ELF-1 (cell line): ENCODE results near the gene PGBD5.

Experiments
- DNase-seq: peaks from one replicate; pipeline ENCODE4 v3.0.0-alpha.2; 2016; ENCODE audit warnings: low read depth, low spot score

PGBD5 gene

GRCh38 chr1:230326971-230327891 lies 98.9 kb downstream of the PGBD5 start:
- DNase-seq: peak; percentile 19

DNA sequence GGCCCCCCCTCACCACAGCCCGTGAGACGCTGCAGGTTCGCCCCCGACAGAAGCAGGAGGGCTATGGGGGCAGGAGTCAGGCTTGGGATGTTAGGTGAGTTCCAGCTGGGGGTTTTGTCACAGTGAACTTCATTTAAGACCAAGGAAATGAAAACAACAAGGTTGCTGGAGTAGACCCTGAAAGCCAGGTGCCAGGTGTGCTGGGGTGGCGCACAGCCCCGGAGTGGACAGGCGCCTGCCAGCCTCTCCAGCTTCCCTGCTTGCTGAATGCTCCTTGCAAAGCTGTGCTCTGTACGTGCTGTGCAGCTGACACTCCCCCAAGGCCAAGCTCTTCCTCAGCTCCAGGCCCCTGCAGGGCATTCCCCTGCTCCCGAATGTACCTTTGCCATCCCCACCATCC lies 102.4 kb downstream of the PGBD5 start:
- DNase-seq: no peak

DNA sequence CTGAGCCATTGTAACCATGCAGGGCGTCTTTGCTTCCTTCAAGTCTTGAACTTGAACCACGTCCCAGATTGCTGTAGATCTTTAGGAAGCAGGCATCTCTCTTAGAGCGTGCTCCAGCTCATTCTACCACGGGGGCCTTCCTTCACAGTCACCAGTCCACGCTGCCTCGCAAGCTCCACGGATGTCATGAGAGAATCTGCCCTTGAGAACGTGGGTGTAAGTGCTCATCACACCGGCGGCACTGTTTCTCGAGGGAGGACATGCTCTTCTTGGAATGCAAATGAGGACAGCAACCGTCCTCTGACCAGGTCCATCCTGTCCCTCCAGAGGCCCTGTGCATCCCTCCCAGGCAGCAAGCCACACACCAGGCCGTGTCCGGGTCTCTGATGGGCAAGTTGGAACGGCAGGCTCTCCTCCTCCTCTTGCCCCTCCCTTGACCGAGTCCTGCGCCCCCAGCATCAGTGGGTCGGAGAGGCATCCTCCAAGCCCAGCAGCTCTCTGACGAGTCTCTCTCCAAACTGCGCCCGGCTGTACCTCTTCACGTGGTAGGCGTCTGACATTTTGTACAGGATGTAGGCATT lies 103.1 kb downstream of the PGBD5 start:
- no peak for DNase-seq

GRCh38 chr1:230322421-230322756 lies 103.7 kb downstream of the PGBD5 start:
- DNase-seq: no peak

DNA sequence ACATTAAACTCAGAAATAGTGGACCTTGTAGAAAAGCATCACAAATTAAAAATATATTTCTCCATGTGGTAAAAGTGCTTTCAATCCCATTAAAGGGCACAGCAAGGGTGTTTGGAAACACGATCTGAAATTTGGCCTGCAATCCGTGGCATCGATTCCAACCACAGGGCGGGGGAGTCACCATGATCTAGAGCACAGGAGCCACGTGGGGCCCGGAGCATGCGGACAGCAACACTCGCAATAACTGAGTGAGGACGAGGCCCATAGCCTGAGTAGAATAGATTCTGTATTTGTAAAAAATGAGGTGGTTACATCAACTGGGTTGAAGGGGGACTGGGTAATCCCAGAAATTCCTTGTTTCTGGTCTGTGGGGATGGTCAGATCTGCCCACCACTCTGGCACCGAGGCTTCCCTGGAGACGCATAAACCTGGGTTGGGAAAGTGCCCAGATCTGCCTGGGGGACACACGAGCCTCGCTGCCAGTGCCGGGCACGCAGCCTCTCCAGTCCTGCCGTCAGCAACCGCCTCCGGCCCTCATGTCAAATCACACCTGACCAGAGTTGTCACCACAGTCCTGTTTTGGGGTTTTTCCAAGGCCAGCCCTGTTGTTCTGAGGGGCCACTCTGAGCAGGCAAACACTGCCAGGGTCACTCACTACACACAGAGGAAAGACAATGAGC lies 104.3 kb downstream of the PGBD5 start:
- DNase-seq: no peak

- no peak for DNase-seq
Observed at GRCh38 chr1:230321341-230321740, 104.8 kb downstream of the PGBD5 start.

- no peak for DNase-seq
Observed at GRCh38 chr1:230320804-230321203, 105.3 kb downstream of the PGBD5 start.

GRCh38 chr1:230319014-230319747 lies 107.0 kb downstream of the PGBD5 start:
- DNase-seq: no peak

DNA sequence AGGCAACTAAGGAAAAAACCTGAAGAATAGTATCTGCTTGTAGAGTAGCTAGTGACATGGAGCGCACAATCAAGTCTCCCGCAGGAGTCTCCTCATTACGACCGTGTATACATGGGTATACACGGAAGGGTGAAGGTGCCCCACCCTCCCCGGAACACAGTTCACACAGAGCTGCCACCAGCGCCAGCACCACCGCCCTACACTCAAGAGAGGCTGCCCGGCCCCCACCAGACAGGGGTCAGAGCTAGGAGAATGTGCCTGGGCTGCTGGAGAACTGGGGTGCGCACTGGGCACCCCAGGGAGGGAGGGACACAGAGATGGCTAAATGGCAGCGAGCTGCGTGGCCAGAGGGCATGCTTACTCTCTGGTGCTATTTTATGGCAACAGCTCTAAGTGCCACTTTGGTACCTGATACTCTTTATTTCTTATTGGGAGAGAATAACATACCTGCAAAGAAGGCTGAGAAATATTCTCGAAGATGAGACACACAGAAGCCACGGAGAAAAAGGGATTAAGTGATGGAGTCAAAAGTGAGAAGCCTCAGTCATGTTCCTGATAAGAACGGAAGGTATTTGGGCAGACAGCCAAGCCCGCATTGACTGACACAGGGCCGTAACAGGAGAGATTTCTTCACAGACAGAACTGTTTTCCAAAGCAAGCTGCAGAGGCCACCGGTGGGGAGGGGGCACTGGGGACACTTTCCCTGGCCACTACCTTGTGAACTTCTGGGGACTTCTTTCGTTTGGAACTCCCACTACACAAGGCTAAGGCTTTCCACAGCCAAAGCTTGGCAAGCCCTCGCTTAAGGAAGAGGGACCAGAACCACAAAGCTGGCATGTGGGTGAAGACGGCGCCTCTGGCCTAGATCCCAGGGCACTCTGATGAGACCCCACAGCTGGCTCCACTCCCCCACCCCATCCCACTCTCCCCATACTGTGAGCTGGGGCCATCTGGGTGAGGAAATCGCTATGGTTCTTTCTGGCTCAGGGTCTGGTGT lies 108.0 kb downstream of the PGBD5 start:
- DNase-seq: no peak

DNA sequence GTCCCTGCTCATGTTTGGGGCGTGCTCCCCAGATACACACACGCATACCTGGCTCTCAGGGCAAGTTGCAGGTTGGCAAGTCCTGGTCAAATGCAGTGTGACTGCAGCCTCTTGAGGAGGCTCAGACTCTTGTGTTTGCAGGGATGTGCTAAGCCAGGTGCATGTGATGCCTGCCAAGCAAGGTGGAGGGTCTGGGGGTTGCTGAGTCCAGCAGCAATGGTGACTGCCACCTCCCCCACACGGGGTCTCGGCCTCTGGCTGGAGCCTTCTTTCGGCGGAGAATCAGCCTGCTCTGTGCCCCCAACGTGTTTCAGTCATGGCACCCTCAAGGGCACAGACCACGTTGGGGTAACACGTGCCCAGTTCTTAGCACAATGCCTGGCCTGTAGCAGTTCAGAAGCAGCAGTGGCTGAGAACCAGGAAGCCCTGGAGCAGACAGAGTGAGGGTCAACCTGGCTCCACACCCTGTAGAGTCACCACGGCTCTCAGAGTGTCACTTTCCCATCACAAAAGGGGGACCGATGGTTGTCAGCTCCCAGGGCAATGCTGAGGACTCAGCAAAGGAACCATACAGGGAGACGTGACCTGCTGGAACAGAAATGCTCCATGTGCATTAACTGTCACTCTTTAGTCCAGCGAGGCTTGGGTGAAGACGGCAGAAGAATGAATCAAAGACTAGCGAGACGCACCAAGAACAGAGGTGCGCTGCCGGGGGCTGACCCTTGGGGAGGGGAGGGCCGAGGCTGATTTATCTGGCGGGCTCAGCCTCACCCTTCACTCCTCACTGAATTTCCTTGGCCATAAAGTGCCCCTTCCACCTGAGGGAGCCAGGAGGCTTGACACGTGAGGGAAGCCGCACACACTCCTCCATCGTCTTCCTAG lies 109.0 kb downstream of the PGBD5 start:
- no peak for DNase-seq

DNA sequence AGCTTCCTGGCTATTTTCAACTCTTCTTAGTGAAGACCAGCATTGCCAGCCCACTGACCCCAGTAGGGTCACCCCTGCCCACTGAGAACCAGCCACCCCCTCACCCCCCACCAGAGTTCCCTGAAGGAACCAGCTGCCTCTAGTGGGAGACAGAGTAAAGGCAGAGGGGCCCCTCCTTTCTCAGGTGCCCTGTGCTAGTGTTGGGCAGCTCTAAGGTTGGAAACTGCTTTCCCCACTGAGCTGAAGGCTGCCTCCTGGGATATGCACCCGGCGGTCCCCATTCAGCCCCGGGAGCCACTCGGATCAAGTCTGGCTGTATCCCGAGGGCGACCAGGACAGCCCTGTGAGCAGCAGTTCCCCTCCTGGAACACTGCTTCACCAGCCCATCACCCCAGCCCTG lies 111.0 kb downstream of the PGBD5 start:
- DNase-seq: no peak

DNA sequence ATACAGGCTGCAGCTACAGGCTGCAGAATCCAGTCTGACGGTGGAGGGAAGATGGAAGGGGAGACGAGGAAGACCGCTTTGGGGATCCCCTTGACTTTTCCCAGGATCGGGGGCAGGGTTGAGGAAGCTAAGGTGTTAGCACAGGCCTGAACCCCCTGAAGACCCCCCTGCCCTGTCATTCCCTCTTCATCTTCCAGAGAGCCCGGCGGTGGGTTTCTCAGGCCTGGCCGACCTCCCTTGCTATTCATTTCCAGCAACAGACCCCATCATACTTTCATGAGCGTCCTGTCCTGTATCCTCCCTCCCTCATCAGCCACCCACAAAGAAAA lies 112.0 kb downstream of the PGBD5 start:
- no peak for DNase-seq

- no peak for DNase-seq
Observed at GRCh38 chr1:230313453-230314141, 112.5 kb downstream of the PGBD5 start.

DNA sequence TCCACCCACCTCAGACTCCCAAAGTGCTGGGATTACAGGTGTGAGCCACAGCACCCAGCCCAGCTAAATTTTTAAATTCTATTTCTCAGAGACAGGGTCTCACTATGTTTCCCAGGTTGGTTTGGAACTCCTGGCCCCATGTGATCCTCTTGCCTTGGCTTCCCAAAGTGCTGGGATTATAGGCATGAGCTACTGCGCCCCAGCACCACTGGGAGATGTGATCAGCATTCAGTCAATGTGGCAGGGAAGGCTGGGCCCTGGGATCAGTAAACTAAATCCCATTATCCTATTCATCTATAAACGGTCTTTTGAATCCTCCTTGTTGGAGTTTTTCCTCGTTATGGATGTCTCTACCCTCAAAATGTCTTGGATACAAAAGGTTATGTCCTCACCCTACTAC lies 113.5 kb downstream of the PGBD5 start:
- no peak for DNase-seq

DNA sequence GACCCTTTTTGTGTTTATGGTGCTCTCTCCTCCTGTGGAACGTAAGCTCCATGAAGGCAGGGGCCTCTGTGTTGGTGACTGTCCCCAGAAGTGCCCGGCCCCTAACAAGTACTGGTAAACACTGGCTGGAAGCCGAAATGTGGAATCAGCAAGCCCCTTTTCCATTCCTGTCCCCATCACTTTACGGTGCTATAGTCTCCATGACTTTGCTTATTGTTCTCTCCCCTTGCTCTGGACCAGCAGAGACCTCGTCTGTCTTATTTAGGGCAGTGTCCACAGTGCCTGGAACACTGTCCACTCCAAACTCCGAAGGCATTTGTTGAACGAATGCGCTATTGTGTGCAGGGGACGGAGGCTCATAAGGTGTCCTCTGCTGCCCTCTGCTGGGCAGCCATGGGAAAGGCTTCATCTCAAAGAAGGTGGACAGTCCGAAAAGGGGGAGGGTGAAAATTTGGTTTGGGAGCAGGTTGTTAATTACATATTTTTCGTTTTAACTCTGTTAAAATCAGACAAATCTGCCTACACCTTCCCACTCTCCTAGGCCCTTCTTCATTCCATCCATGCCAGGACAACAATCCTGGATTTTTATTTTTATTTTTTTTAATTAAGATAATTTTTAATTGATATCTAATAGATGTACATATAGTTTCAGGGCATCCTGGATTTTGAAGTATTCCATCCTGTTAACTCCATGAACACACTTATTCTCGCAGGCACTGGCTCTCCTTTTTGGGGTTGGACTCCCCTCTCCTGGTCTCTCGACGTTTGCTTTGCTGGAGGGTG lies 115.6 kb downstream of the PGBD5 start:
- DNase-seq: peak; percentile 78

DNA sequence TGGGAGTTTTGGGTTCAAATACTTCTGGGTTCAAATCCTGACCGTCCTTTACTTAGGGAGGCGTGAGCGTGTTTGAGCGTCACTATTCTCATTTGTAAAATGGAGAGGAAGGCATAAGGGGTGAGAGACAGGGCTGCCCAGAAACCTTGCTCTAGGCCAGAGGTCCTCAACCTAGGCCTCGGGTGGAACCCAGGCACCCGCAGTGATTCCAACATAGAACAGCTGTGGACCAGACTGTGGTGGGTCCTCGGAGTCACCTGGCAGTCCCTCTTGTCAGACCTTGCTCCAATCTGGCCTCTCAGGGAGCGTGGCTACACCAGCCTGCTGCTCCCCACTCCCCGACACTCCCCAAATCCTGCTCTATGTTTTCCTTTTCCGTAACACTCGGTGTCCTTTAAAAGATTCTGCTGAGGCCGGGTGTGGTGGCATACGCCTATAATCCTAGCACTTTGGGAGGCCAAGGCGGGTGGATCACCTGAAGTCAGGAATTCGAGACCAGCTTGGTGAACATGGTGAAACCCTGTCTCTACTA lies 116.4 kb downstream of the PGBD5 start:
- DNase-seq: no peak

DNA sequence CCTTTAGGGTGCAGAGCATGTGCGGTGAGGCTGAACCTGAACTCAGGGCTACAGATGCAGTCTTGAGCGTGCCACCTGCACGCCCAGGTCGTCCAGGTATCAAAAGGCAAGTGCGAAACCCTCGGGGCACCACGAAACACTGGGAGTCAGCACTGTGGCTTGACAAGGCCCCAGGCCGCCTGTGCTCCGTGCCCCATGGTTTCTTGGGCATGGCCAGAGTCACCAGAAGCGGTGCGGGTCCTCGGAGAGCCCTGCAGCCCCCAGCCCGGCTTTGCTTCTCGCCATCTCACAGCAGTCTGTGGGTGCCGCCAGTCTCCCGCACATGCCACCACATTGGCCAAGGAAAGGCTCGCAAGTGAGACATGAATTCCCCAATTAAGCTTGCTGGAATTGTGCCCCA lies 117.3 kb downstream of the PGBD5 start:
- DNase-seq: no peak

GRCh38 chr1:230308039-230308438 lies 118.1 kb downstream of the PGBD5 start:
- no peak for DNase-seq
